ENCODE measurements around the gene IER3.
"Not testable (repeated sequence)": the region's sequence is repeated elsewhere in the genome, so short reads cannot be mapped to it uniquely, and the experiment has no call there.

The IER3 gene

DNA sequence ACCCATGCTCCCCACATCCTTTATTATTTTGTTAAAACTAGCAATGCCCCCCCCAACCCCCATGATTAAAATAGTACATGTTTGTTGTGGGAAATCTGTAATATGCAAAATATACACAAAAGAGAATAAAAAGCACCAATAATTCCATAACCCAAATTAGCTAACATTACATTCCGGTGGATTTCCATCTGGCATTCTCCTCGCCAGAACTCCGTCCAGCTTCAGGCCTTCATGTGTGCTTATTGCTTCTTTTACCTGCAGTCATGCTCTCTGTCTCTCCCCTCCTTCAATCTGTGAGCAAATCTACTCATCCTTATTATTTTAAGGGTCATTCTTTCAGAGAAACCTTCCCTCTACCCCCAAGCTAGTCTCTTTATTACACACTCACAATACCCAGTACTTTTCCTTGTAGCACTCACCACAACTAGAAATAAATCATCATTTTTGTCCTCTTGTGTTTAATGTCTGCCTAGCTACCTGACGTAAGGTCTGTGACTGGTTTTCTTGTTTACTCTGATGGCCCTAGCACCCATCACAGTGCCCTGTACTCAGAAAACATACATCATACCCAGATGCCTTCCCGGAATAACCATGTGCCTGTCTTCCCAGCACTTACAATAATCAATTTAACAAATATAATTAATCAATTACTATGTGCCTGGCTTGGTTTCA, 25.6 kb upstream of the IER3 start:
- Histone ChIP-seq H3K27ac (peak overlapping the region in 15 of 21 experiments; percentile 5 to 85 (median 63)), H3K4me3 (no peak overlapping the region)

DNA sequence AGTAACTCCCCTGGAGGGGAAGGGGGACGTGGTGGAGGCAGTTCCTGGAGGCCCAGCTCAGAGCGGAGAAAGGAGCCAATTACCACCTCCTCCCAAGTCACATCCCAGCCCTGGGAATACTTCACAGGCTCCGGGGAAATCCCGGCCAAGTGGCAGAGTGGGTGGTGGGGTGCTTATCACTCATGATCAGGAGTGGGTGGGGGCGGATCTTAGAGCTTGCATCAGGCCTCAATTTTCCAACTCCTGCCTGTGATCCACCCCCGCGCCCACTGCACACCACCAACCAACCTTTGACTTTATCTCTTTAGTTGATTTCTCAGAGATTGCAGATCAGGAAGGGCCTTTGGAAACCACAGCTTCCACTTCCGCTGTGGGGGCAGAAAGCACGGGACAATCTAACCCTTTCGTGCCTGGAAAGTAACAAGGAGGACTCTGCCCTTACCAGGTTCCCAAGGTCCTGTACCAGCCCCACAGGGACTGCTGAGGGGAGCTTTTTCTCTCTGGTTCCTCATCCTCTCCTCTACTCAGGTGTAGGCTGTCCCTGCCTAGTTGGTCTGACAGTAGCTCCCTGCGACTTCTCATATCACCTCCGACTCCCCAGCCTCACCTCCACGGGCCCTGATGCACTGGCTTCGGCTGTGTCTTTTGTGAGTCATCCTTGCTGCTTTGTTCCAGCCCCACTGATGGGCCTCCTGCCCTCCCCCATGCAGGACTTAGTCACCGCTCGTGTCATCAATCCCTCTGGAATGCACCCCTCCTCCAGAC, 24.9 kb upstream of the IER3 start:
- Histone ChIP-seq H3K27ac (peak overlapping the region in 18 of 21 experiments; percentile 5 to 88 (median 72)), H3K4me3 (no peak overlapping the region)

DNA sequence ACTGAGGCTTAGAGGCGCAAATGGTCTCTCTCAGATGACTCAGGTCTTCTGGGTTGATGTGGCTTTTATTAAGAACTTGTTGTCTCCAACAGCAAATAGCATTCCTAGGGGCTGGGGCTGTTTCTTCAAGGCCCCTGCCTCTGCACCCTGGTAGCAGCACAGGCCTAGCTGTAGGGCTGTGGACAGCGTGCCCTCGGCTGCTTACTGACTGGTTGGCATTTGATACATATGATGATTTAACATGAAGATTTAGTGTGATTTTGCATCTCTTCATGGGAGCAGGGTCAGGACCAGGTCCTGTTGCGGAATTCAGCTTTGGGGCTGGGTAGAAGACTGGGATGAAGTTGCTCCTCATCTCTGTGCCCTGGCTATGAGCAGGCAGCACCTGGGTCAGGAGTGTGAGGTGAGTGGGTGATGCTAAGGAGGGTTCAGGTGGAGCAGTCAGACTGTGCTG, 24.3 kb upstream of the IER3 start:
- no peak overlapping the region for H3K4me3 ChIP-seq
- H3K27ac ChIP-seq: peak overlapping the region in 17 of 21 experiments; percentile 5 to 88 (median 72)

DNA sequence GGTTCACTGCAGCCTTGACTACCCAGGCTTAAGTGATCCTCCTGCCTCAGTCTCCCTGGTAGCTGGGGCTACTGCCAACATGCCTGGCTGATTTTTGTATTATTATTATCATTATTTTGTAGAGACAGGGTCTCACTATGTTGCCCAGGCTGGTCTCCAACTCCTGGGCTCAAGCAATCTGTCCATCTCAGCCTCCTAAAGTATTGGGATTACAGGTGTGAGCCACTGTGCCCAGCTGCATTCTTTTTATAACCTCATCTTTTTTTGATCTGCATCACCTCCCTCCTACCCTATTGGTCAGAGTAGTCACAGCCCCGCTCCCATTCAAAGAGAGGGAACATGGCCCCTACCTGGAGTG, 23.6 kb upstream of the IER3 start:
- peak overlapping the region in 2 of 21 experiments; percentile 84 to 85 for H3K27ac ChIP-seq

DNA sequence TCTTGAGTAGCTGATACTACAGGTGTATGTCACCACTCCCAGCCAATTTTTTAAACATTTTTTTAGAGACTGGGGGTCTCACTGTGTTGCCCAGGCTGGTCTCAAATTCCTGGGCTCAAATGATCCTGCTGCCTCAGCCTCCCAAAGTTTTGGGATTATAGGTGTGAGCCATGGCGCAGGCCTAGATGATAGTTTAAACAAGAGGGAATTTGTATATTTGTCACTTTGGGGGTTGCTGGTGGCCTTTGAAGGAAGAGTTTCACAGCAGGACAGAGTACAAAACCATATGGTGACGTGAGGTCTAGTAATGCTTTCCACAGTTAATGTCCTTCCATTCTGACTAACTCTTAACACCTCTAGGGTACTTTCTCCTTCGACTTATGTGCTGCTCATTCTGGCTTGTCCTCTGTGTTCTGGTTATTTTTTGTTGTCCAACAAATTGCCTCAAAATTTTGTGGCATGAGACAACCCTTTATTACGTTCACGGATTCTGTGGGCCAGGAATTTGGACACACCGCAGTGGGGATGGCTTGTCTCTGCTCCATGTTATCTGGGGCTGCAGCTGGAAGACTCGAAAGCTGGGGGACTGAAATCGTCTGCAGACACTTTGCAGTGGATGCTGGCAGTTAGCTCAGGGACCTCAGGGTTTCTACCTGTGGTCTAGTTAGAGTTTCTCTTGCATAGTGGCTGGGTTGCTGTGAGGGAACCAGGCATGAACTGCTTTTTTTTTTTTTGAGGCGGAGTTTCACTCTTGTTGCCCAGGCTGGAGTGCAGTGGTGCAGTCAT, 23.0 kb upstream of the IER3 start:
- no peak overlapping the region for H3K27ac ChIP-seq
- no peak overlapping the region for H3K4me3 ChIP-seq

More for the DNA sequence above, 23.6 kb upstream of the IER3 start:
- H3K4me3 ChIP-seq: no peak overlapping the region

DNA sequence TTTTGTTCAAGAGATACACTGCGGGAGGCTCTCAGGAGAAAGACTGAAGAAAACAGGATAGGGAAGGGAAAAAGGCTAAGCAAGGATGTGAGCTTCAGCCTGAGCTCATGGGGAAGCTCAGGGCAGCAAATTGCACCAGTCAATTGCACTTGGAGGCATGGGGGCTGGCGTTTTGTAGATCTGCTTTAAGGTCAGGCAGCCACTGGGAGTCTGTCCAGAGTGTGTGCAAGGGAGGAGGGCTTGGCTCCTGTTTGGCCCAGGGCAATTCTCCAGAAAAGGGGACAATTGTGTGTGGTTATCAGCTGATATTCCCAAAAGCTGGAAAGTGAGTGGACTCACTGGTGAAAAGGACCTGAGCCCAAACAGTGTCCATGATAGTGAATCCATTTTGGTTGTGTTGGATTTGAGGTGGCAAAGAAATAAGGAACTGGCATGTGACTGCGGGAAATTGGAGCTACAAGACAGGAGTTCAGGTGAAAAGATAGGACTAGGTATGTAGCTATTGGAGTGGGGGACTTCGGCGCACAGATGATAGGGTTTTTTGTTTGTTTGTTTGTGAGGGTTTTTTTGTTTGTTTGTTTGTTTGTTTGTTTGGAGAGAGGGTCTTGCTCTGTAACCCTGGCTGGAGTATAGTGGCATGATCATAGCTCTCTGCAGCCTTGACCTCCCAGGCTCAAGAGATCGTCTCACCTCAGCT, 22.3 kb upstream of the IER3 start:
- no peak overlapping the region for H3K4me3 ChIP-seq
- H3K27ac ChIP-seq: no peak overlapping the region

DNA sequence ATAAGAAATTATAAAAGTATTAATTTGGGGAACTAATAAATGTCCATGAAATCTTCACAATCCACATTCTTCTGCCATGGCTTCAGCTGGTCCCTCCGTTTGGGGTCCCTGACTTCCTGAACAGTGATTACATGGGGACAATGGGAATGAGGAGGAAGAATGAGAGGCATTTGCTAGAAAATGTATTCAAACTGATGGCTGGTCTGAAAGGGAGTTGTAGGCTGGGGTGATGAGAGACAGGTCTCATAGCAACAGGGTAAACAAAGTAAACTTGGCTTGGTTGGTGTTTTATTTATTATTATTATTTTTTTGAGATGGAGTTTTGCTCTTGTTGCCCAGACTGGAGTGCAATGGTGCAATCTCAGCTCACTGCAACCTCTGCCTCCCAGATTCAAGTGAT, 21.1 kb upstream of the IER3 start:
- not testable (repeated sequence) for H3K4me3 ChIP-seq, H3K27ac ChIP-seq

DNA sequence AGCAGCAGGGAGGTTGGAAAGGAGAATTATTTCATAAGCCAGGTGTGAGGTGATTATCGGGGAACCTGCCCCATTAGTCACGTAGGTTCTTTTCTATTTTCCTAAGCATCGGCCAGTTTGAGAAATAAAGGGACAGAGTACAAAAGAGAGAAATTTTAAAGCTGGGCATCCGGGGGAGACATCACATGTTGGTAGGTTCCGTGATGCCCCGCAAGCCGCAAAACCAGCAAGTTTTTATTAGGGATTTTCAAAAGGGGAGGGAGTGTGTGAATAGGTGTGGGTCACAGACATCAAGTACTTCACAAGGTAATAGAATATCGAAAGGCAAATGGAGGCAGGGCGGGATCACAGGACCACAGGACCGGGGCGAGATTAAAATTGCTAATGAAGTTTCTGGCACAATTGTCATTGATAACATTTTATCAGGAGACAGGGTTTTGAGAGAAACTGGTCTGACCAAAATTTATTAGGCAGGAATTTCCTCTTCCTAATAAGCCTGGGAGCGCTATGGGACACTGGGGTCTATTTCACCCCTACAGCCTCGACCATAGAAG, 20.2 kb upstream of the IER3 start:
- H3K4me3 ChIP-seq: not testable (repeated sequence)
- peak overlapping the region in 12 of 21 experiments; percentile 7 to 74 (median 26) for H3K27ac ChIP-seq

DNA sequence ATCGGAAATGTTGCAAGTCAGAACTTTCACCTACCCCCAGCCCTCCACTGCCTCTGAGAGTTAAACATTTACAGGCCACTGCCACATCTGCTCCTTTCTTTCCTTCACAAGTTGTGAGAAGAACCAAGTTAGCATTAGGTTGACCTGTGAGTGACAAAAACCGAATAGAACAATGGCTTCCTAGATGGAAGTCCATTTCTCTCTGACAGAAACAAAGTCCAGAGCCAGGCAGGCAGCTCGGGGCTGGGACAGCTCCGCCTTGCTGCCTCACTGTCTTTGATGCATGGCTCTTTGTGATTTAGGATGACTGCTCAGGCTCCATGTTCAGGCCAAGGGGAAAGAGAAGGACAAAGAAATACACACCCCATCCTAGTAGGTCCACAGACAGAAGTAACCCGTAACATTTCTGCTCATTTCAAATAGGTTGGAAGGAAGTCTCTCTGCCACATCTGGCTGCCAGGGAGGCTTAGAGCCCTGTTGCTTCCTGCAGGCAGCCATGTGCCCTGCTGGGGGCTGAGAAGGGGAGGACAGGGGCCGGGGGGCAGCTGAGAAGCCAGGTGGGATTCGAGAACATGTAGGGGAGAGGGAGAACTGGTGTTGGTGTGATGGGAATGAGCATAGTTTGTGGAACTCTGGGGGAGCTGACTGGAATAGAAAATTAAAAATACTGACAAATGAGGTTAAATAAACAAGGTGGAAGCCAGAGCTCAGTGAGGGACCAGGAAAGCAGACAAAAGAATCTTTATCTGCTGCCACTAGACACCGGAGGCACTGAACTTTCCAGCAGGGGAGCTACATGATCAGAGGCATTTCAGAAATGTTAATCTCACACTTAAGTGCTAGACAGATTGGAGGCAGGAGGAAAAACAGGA, 19.5 kb upstream of the IER3 start:
- Histone ChIP-seq H3K27ac (peak overlapping the region in 15 of 21 experiments; percentile 19 to 74 (median 53)), H3K4me3 (no peak overlapping the region)

DNA sequence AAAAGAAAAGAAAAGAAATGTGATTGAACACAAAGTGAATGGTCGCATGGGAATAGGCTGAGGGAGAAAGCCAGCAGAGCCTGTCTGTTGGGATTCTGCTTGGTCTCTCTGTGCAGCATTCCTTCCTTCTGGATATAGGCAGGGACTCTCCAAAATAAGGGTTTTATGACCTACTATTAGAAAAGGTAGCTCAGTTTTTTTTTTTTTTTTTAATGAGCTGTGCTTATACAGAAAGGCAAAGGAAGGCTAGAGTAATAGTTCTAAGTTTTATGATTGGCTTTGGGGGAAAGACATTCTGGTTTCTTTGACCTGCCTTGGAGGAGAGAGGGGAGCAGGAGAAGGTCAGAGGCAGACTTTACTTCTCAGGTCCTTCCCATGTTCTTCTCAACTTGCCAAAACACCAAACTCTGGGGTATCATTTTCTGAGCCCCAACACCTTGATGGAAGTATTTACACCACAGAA, 18.8 kb upstream of the IER3 start:
- H3K27ac ChIP-seq: peak overlapping the region in 10 of 21 experiments; percentile 19 to 74 (median 60)
- no peak overlapping the region for H3K4me3 ChIP-seq

DNA sequence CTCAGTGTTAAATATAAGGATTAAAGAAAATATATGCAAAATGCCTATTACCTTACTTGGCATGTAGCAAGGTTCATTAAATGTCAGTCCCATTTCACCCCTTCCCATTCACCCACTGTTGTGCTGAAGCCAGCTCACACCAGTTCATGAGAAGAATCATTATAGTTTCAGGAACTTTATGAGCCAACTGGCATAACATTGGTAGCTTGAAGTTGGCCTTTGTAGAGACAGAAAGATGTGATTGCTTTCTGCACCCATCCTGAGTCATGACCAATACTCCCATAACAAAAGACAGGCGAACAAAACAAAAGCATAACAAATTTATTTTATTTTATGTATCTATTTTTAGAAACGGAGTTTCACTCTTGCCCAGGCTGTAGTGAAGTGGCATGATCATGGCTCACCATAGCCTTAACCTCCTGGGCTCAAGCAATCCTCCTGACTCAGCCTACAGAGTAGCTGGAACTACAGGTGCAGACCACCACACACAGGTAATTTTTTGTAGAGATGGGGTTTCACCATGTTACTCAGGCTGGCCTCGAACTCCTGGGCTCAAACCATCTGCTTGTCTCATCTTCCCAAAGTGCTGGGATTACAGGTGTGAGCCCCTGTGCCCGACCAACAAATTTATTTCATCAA, 17.6 kb upstream of the IER3 start:
- H3K4me3 ChIP-seq: no peak overlapping the region

DNA sequence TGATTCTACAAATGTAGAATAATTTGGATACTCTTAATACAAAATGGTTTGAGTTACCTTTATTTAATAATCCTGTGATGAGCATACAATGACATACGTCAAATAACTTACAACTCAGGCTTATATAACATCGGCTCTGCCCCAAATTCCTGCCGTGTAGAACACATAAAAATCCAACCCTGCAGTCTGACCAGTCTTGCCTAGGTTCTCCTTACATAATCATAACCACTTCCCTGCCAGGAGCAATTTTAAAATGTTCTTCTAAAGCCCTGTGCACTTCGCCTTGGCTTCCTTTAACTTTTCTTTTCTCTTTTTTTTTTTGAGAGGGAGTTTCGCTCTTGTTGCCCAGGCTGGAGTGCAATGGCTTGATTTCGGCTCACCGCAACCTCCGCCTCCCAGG, 16.2 kb upstream of the IER3 start:
- Histone ChIP-seq H3K27ac (peak overlapping the region in 13 of 21 experiments; percentile 19 to 74 (median 46)), H3K4me3 (no peak overlapping the region)

More for the DNA sequence above, 17.6 kb upstream of the IER3 start:
- H3K27ac ChIP-seq: peak overlapping the region in 1 of 21 experiments; percentile 16

DNA sequence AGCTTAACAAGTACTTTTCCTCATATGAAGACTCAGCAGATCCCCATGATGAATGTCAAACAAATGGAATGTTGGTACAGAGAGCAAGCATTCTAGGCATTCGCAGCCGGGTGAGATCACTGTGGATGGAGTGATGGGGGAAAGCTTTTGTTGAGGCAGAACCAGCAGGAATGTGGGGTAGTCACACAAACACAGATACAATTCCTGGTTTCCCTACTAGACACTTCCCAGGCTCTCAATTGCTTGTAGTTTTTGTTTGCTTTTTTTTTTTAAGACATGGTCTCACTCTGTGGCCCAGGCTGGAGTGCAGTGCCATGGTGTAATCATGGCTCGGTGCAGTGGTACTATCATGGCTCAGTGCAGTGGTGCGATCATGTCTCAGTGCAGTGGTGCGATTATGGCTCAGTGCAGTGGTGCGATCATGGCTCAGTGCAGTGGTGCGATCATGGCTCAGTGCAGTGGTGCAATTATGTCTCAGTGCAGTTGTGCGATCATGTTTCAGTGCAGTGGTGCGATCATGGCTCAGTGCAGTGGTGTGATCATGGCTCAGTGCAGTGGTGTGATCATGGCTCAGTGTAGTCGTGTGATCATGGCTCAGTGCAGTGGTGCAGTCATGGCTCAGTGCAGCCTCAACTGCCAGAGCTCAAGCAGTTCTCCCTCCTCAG, 15.4 kb upstream of the IER3 start:
- H3K27ac ChIP-seq: peak overlapping the region in 13 of 21 experiments; percentile 9 to 71 (median 56)
- no peak overlapping the region for H3K4me3 ChIP-seq

DNA sequence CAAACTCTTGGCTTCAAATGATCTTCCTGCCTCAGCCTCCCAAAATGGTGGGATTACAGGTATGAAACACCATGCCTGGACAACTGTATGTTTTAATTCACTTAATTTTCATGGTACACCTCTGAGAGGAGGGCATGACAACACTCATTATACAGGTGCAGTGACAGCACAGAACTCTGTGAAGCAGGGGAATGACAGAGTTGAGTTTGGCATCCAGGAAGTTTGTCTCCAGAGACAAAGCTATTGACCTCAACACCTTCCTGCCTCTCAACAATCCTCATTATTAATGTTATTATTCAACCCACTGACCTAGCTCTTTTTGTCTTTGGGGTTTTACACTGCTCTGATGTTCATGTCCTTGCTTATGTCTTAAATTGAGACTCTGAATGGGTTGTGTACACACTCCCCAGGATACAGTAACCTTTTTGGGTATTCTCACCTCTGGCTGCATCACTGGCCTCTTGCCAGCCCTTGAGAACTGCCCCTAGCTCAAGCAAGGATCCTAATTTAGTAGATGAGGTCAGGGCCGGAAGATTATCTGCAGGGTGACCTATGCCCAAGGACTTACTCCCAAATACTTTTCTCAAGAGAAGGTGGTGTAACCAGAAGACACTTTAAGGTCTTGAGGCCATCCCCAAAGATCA, 13.0 kb upstream of the IER3 start:
- Histone ChIP-seq H3K27ac (no peak overlapping the region), H3K4me3 (no peak overlapping the region)

DNA sequence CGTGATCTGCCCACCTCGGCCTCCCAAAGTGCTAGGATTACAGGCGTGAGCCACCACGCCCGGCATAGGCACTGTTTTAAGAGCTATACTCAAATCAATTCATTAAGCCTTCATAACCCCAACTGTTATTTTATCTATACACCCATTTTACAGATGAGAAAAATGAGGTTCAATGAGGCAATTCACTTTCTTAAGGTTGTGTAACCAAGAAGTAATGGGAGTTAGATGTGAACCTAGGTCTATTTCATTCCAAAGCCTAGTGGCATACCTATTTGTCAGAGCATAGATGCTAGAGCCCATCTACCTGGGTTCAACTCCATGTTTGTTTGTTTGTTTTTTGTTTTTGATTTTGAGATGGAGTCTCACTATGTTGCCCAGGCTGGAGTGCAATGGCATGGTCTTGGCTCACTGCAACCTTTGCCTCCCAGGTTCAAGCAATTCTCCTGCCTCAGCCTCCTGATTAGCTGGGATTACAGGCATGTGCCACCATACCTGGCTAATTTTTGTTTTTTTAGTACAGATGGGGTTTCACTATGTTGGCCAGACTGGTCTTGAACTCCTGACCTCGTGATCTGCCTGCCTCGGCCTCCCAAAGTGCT, 12.2 kb upstream of the IER3 start:
- H3K27ac ChIP-seq, H3K4me3 ChIP-seq: not testable (repeated sequence)

DNA sequence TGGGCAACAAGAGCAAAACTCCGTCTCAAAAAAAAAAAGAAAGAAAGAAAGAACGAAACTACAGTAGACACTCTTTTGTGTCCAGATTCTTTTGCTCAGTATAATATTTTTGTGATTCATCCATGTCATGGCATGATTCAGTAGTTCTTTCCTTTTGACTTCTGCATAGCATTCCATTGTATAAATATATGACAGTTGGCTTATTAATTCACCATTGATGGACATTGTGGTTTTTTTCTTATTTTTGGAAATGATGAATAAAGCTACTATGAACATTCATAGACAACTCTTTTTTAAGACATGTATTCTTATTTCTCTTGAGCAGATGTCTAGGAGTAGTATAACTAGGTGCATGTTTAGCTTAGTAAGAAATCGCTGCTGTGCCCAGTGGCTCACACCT, 10.3 kb upstream of the IER3 start:
- Histone ChIP-seq H3K27ac (peak overlapping the region in 2 of 21 experiments; percentile 17 to 57), H3K4me3 (no peak overlapping the region)
